Retina (tissue), 1 donor: ENCODE results near the gene SLC25A39.
"Not testable (repeated sequence)": the region's sequence is repeated elsewhere in the genome, so short reads cannot be mapped to it uniquely, and the experiment has no call there.

ENCODE experiments used
- DNase-seq: peaks from one replicate; pipeline ENCODE4 v3.0.0-alpha.2; 2016

Gene SLC25A39

DNA sequence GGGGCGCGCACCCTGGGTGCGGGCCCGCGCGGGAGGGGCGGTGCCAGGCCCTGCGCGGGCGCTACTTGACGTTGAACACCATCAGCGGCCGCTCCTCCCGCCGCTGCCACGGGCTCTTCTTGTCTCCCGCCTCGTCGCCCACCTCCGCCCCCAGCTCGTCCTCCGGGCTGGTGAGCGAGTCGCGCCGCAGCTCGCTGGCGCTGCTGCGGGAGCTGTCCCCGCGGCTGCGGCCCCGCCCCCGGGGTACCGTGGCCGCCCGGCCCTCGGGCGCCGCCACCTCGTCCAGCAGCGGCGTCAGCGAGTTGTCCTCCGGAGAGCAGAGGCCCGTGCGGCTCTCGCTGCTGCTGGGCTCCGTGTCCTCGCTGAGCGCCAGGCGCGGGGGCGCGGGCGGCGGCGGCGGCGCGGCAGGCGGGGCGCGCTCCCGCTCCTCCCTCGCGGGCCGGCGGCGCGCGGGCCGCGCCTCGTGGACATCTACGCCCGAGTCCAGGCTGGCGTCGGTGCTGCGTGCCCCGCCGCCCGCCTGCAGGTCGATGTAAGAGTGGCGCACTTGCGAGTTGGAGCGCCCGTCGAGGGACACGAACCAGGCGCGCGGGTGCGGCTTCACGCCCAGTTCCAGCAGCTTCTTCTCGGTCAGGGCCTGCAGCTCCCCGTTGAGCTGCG is 29.2 kb upstream of the SLC25A39 start:
- no peak for DNase-seq

DNA sequence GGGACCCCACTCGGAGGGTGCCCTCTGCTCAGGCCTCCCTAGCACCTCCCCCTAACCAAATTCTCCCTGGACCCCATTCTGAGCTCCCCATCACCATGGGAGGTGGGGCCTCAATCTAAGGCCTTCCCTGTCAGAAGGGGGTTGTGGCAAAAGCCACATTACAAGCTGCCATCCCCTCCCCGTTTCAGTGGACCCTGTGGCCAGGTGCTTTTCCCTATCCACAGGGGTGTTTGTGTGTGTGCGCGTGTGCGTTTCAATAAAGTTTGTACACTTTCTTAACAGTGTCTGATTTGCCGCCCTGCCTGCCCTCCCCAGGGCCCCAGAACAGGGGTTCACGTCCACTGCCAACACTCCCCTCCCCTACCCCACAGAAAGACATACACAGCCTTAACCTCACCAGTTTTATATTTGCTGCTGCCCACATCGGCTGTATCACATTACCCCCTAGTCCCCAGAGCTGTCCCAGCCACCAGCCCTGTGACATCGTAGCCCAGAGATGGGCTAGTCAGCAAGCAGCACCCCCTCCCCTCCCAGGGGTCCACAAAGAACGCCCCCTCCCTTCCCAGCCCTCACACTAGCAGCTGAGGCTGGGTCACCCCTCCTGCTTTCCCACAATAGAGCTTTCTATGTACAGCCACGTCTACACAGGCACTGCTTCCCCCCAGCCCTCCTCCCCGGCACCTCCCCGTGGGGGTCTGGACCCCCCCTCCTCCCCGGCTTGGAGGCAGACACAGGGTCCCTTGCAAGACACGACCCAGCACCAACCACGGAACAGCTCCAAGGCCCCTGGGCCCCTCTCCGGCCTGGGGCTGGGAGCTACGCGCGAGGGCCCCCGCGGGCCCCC is 28.4 kb upstream of the SLC25A39 start:
- no peak for DNase-seq

DNA sequence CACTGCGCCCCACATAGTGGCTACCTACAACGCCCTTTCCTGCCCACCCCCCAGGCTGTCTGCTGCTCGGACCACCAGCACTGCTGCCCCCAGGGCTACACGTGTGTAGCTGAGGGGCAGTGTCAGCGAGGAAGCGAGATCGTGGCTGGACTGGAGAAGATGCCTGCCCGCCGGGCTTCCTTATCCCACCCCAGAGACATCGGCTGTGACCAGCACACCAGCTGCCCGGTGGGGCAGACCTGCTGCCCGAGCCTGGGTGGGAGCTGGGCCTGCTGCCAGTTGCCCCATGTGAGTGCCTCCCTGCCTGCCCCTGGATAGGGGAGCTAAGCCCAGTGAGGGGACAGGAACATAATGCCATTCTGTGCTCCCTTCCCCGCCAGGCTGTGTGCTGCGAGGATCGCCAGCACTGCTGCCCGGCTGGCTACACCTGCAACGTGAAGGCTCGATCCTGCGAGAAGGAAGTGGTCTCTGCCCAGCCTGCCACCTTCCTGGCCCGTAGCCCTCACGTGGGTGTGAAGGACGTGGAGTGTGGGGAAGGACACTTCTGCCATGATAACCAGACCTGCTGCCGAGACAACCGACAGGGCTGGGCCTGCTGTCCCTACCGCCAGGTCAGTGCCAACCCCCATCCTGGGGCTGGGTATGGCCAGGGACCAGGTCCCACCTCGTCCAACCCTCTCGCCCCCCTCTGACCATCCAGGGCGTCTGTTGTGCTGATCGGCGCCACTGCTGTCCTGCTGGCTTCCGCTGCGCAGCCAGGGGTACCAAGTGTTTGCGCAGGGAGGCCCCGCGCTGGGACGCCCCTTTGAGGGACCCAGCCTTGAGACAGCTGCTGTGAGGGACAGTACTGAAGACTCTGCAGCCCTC is 27.6 kb upstream of the SLC25A39 start:
- no peak for DNase-seq

DNA sequence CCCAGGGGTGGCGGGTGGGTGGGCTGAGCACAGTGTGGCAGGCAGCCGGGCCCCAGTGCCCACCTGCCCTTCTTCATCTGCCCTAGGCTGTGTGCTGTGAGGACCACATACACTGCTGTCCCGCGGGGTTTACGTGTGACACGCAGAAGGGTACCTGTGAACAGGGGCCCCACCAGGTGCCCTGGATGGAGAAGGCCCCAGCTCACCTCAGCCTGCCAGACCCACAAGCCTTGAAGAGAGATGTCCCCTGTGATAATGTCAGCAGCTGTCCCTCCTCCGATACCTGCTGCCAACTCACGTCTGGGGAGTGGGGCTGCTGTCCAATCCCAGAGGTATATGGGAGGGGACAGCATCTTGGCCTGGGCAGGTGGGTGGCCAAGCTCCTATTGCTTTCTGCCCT is 26.8 kb upstream of the SLC25A39 start:
- no peak for DNase-seq

DNA sequence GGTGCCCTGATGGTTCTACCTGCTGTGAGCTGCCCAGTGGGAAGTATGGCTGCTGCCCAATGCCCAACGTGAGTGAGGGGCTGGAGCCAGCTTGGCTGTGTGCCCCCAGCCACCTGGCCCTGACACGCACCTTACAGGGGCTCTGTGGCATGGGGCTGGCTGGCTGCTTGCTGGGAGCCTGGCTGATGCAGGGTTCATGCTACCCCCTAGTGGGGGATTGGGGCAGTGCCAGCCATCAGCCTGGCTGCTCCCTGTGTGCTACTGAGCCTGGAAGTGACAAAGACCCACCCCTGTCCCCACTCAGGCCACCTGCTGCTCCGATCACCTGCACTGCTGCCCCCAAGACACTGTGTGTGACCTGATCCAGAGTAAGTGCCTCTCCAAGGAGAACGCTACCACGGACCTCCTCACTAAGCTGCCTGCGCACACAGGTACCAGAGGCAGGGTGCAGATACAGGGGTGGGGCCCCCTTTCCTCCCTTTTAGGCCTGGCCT is 26.2 kb upstream of the SLC25A39 start:
- peak; percentile 88 for DNase-seq

DNA sequence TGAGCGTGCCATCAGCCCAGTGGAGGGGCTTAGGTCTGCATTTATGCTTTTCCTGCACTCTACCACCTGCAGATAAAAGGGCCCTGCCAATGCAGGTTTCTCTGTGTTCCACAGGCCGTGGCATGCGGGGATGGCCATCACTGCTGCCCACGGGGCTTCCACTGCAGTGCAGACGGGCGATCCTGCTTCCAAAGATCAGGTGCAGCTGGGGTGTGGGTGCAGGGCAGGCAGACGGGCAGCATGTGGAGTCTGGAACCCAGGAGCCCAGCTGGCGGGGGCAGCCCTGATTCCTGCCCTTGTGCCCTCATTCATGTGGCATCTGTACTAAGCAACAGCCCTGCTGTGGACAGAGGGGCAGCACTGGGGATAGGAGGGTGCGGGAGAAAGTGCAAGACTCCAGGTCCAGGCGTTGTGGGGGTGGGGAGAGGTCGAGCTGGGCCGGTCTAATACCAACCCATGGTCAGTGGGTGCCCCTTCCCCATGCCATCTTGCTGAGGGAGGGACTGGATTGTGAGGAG is 25.0 kb upstream of the SLC25A39 start:
- no peak for DNase-seq

DNA sequence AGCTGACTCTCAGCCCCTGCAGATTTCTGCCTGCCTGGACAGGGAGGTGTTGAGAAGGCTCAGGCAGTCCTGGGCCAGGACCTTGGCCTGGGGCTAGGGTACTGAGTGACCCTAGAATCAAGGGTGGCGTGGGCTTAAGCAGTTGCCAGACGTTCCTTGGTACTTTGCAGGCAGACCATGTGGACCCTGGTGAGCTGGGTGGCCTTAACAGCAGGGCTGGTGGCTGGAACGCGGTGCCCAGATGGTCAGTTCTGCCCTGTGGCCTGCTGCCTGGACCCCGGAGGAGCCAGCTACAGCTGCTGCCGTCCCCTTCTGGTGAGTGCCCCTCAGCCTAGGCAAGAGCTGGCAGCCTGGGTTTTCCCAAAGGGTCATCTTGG is 24.4 kb upstream of the SLC25A39 start:
- no peak for DNase-seq

DNA sequence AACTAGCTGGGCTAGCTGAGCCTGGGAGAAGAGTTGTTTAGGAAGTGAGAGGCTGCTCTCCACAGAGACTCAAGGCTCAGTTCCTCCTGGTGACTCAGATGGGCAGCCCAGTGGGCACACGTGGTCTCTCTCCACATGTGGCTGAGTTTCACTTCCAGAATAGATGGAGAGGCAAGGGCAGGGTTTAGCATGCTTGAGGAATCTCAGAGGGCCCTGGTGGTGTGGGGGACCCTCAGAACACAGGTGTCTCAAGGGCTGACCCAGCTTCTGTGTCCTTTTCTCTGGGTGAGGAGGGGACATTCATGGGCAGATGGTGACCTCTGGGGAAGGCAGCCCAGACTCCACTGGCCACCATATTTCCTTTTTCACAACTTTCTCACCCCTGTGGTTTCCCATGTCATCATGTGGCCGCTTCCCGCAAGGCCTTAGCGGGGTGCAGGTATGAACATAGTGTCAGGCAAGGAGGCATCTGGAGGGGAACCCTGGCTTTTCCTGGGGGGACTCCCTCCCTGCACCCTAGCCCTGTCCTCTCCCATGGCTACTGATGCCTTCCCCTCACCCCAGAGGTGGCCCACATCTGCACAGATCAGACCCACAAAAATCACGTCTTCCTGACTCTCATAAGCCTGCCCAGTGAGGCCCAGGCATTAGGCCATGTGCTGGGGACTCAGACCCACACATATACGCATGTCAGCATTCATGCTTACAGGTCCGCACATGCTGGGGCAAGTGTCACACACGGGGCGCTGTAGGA is 23.8 kb upstream of the SLC25A39 start:
- no peak for DNase-seq

DNA sequence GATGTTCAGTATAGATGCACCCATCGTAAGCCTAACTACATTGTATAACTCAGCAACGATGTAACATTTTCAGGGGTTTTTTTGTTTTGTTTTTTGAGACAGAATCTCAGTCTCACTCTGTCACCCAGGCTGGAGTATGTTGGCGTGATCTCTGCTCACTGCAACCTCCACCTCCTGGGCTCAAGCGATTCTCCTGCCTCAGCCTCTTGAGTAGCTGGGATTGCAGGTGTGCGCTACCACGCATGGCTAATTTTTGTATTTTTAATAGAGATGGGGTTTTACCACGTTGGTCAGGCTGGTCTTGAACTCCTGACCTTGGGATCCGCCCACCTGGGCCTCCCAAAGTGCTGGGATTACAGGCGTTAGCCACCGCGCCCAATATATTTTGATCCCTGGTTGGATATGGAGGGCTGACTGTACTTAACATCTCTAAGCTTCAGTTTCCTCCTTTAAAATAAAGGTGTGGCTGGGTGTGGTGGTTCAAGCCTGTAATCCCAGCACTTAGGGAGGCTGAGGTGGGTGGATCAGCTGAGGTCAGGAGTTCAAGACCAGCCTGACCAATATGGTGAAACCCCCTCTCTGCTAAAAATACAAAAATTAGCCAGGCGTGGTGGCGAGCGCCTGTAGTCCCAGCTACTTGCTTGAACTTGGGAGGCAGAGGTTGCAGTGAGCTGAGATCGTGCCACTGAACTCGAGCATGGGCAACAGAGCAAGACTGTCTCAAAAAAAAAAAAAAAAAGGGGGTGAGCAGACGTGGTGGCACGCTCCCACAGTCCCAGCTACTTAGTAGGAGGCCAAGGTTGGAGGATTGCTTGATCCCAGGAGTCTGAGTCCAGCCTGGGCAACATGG is 22.8 kb upstream of the SLC25A39 start:
- not testable (repeated sequence) for DNase-seq

DNA sequence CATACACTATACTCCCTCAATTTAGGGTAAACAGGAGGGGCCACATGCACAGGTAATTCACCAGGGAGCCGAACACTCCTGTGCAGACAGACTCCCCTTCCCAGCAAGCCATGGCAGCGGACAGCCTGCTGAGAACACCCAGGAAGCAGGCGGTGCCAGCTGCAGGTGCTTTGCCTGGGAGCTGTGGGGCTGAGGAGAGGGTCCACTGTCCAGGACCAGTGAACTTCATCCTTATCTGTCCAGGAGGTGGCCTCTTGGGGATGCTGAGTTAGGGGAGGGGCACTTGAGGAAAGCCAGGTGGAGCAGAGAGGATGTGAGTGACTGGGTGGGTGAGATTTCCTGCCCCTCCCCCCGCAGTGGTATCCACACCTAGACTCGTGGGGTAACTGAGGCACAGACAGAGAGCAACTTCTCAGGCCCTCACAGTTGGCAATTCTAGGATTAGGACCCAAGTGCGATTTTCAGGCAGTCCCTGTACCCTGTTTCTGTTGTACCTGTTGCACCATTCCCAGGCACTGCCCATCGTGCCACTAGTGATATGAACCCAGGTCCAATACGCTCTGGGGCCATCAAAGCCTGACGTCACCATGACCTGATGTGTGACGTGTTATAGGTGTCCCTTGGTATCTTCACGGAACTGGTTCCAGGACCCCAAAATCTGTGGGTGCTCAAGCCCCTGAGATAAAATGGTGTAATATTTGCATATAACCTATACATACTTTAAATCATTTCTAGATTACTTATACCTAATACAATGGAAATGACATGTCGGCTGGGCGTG is 21.6 kb upstream of the SLC25A39 start:
- DNase-seq: peak; percentile 37

DNA sequence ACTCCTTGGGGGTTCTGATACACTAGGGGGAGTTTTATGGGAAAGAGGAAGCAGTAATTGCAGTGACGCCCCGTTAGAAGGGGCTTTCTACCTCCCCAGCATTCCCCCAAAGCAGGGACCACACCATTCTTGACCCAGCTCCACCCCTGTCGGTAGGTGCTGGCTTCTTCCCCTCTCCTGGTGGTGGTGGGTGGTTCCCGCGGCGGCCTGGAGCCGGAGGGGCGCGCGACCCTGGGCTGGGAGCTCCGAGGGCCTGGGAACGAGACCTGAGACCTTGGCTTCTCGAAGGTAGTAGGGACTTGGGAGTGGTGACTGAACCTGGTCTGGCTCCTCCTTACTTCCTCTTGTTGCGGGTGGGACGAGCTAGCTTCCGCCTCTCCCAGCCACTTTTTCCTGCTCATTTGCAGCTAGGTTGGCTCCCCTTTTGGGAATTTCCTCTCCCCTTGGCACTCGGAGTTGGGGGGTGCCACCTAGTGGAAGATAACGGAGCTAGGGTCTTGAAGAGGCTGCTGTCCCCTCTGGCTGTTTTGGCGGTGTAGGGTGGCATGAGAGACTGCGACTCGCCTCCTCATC is 20.9 kb upstream of the SLC25A39 start:
- peak; percentile 86 for DNase-seq

DNA sequence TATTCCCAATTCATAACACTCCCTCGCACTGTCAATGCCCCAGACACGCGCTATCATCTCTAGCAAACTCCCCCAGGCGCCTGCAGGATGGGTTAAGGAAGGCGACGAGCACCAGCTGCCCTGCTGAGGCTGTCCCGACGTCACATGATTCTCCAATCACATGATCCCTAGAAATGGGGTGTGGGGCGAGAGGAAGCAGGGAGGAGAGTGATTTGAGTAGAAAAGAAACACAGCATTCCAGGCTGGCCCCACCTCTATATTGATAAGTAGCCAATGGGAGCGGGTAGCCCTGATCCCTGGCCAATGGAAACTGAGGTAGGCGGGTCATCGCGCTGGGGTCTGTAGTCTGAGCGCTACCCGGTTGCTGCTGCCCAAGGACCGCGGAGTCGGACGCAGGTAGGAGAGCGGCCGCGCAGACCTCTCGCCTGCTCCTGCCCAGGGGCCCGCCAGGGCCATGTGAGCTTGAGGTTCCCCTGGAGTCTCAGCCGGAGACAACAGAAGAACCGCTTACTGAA is 20.4 kb upstream of the SLC25A39 start, which contains the start of gene GRN:
GRN (plus strand) TSS at position 364 of the 515 bp plus-strand sequence. CDS start 3,863 bp downstream, outside the sequence.
- DNase-seq: peak; percentile 97

DNA sequence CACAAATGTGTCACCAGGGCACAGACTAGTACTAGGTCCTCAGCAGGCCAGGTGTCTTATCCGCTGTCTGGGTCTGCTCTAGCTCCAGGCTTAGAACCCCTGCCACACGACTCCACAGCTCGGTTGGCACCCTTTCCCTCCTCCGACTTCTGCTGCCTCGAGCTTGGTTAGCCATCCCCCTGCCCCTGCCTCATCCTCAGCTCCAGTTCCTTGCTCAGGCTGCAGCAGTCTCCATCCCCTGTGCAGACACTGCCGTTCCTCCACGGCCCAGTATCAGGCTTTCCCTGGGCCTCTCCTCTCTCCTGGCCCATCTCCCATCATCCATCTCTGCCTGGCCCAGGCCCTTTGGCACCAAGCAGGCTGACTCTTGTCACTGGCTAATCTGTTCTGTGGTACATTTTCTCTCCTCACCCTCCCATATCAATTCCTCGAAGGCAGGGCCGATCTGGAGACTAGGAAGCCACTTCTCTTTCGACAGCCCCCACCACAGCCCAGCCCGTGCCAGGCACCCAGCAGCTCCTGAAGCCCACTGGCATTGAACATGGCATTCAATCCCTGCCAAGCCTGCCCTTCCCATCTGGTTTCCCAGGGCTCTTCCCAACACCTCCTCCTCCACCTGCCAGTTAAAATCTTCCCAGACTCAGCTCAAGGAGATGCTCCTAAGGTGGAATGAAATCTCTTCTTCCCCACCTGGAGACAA is 19.0 kb upstream of the SLC25A39 start:
- no peak for DNase-seq

DNA sequence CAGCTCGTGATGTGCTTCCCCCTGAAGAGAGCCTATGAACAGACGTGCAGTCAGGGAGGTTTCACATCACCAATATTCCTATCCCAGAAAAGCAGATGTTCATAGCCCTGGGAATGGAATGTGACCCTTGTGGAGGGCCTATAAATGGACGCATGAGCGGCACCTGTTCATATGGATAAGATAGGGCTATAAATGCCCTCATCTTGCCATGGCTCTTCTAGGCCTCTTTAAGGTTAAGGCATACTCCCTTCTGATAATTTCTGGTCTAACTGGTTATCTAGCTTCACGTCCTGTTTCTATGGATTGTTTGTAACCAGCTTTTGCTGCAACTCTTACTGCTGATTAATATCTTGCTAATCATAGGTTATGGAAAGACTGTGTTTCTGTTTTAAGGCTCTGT is 15.9 kb upstream of the SLC25A39 start:
- not testable (repeated sequence) for DNase-seq

DNA sequence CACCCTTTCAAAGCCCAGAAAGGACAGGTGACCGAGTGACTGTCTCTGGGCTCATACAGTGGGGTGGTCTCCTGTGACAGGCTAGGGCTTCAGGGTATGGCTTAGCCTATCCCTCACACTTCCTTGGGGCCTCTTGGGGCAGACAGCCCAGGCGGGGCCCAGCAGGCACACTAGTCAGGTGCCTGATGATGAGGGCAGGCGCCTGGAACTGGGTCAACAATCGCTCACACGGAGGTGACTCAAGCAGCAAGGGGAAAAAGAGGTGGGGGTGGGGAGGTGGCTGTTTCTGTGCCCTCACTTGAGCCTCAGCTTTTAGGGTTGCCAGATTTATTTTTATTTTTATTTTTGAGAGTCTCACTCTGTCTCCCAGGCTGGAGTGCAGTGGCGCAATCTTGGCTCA is 14.1 kb upstream of the SLC25A39 start:
- DNase-seq: no peak

DNA sequence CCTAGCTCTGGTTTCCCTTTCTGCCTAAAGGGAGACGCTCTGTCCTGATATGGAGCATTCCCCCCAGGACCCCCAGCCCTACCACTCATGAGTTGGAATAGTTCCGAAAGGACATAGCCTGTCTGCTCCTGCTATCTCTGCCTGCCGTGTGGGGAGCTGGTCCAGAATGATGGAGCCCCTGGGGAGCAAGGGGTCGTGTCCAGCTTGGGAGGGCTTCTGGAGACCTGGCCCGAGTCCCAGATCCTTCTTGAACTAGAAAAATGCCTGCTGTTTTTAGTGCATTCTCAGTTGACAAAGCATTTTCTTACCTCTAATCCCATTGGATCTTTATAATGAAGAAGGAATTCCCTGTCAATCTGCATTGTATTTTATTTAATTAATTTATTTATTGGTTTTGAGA is 11.3 kb upstream of the SLC25A39 start:
- no peak for DNase-seq

DNA sequence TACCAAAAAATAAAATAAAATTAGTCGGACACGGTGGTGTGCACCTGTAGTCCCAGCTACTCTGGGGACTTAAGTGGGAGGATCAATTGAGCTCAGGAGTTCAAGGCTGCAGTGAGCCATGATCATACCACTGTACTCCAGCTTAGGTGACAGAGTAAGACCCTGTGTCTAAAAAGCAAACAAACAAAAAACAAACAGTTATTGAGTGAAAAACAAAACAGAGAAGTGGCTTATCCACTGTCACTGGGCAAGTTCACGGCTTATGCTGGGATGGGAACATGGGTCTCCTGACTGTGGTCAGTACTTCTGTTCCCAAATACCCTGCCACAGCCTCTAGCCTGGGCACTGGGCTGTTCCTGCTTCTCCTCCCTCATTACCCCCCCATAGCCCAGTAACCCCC is 10.9 kb upstream of the SLC25A39 start:
- no peak for DNase-seq

DNA sequence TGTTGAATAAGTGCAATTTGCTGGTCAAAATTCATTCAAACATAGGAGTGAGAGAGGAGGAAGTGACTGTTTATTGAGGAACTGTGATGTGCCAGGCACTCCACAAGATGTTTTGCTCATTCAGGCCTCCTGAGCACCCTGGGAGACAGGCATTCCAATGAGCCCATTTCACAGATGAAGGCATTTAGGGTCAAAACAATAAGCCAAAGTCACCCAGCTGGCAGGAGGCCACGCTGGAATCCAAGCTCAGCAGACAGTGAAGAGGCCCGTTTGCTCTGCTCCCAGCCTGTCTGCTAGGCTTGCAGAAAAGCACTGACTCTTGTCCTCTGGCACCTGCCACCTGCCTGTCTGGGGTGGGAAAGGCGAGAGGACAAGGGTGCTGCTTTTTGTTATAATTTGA is 10.1 kb upstream of the SLC25A39 start:
- DNase-seq: no peak

DNA sequence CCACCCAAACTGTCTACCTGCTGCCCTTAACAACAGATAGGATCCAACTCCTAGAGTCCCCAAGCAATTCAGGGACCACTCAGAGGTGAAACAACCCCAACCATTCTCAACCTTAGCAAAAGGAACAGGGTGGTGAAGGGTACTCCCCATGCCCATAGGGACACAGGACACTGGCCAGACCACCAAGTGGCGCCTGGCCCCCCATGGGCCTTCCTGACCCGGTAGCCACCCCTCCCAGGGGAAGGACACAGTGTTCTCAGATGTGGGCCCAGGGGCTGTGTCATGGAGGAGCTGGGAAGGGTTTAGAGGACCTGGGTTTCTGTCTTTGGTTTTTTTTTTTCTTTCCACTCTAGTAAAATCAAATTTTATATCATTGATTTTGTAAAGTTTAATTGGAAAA is 9.7 kb upstream of the SLC25A39 start:
- no peak for DNase-seq
